Hepatocyte (in vitro differentiated cells): ENCODE measurements around the gene TRIM4.

ENCODE experiments used
- CTCF ChIP-seq: fragments of 200-600 bp; sonication (generic); IDR thresholded peaks from 2 replicates; pipeline ENCODE4 v1.5.1; 2016; ENCODE audit warnings: antibody characterized with exemption, mild to moderate bottlenecking; ENCODE audit not compliant: poor library complexity
- EZH2 ChIP-seq: fragments of 200-600 bp; sonication (generic); IDR thresholded peaks from 2 replicates; pipeline ENCODE4 v1.6.1; 2016; ENCODE audit warnings: antibody characterized with exemption, mild to moderate bottlenecking, borderline replicate concordance

GRCh38 chr7:99881370-99881769 lies 38.0 kb downstream of the TRIM4 start:
- no peak for TF ChIP-seq CTCF
- TF ChIP-seq EZH2: no peak
